Activated gamma-delta T cell (primary cell): ENCODE measurements around the gene RNF39.
"Not testable (repeated sequence)": the region's sequence is repeated elsewhere in the genome, so short reads cannot be mapped to it uniquely, and the experiment has no call there.

Source experiments
- DNase-seq: peaks from one replicate; lab custom pipeline; 2025; lab: John Stamatoyannopoulos, UW

RNF39 gene

GRCh38 chr6:30061092-30061857, 14.3 kb downstream of the RNF39 start, which contains the start of gene POLR1H:
Gene POLR1H (plus strand): TSS chr6:30061265. CDS start chr6:30061525, 260 bp downstream.
- peak; percentile 70 for DNase-seq

- no peak for DNase-seq
Measured at GRCh38 chr6:30060606-30061091, 14.9 kb downstream of the RNF39 start.

GRCh38 chr6:30055513-30055912, 20.1 kb downstream of the RNF39 start:
- DNase-seq = no peak

- DNase-seq = no peak
Measured at GRCh38 chr6:30053682-30054081, 21.9 kb downstream of the RNF39 start.

- DNase-seq = no peak
Measured at GRCh38 chr6:30047220-30047619, 28.3 kb downstream of the RNF39 start.

- no peak for DNase-seq
Measured at GRCh38 chr6:30044630-30045029, 30.9 kb downstream of the RNF39 start.

- DNase-seq = no peak
Measured at GRCh38 chr6:30043744-30044143, 31.8 kb downstream of the RNF39 start.

GRCh38 chr6:30042914-30043313, 32.7 kb downstream of the RNF39 start:
- no peak for DNase-seq

GRCh38 chr6:30042476-30042875, 33.1 kb downstream of the RNF39 start:
- DNase-seq = no peak

- no peak for DNase-seq
Measured at GRCh38 chr6:30041821-30042220, 33.7 kb downstream of the RNF39 start.

GRCh38 chr6:30041221-30041620, 34.3 kb downstream of the RNF39 start:
- no peak for DNase-seq

- no peak for DNase-seq
Measured at GRCh38 chr6:30037182-30037788, 38.3 kb downstream of the RNF39 start.

GRCh38 chr6:30035784-30036183, 39.8 kb downstream of the RNF39 start:
- no peak for DNase-seq

- not testable (repeated sequence) for DNase-seq
Measured at GRCh38 chr6:30033440-30033839, 42.1 kb downstream of the RNF39 start.

GRCh38 chr6:30031381-30031780, 44.2 kb downstream of the RNF39 start:
- DNase-seq = no peak

- DNase-seq = no peak
Measured at GRCh38 chr6:30029588-30029987, 46.0 kb downstream of the RNF39 start.

GRCh38 chr6:30025186-30025585, 50.4 kb downstream of the RNF39 start:
- no peak for DNase-seq

GRCh38 chr6:30022712-30023111, 52.9 kb downstream of the RNF39 start:
- not testable (repeated sequence) for DNase-seq

- DNase-seq = no peak
Measured at GRCh38 chr6:30022189-30022588, 53.4 kb downstream of the RNF39 start.

- DNase-seq = no peak
Measured at GRCh38 chr6:30020626-30021025, 54.9 kb downstream of the RNF39 start.
